ENCODE data around the gene SMPX.
"Not testable (repeated sequence)": the region's sequence is repeated elsewhere in the genome, so short reads cannot be mapped to it uniquely, and the experiment has no call there.

Gene SMPX
- total RNA-seq: 0 to 0.07 (median 0) reads per million in 18 experiments

DNA sequence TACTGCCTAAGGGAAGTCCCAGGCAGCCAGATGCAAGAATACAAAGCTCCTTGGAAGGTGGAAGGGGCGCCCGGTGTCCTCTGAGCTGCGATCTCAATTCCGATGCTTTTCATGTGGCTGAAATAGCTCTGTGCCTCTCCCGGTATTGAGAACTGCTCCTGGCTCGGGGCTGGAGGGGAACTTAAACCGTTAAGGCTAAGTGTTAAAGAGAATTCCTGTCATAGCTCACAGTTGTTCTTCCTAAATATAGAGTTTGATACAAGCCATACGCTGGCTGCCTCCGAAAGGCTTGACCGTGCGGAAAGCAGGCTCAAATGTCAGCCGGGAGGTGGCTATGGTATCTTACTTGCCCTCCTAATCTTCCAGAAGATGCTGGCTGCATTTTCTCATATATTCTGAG lies at the start of gene SMPX:
Gene SMPX, minus strand, starts transcription at position 157 of the 400 bp plus-strand sequence. CDS start 3,826 bp downstream, outside the sequence.
- DNase-seq: no peak

DNA sequence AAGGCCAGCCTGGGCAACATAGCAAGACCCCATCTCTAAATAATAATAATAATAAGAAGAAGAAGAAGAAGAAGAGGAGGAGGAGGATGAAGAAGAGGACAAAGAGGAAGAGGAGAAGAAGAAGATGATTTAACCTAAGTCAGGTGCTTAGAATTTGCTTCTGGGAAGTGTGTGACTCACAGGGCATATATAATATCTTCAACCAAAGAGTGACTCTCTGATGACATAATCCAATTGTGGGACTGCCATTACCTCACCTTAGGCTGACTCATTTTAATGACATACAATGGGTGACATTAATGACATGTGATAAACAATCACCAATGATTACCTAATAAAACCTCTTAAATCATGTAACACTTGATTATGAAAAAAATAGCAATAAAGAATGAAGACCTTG lies 48.8 kb upstream of the SMPX start:
- peak; percentile 19 to 23 for DNase-seq

DNA sequence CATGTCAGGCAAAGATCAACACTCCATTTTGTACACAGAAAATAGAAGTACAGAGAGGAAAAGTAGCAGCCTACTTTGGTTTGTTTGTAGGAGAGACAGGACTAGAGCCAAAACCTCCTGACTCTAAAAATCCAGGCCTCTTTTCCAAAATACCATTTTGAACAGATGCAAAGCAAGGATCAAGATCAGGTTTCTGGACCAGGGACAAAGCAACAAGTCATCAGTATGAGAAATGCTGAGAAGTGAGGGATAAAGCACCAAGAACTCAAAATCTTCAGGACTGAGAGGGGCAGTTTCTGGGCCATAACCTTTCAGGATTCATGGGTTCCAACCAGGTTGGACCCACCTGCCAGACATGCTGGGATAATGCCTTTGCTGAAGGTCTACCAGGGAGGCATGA lies 44.9 kb upstream of the SMPX start:
- DNase-seq: no peak

DNA sequence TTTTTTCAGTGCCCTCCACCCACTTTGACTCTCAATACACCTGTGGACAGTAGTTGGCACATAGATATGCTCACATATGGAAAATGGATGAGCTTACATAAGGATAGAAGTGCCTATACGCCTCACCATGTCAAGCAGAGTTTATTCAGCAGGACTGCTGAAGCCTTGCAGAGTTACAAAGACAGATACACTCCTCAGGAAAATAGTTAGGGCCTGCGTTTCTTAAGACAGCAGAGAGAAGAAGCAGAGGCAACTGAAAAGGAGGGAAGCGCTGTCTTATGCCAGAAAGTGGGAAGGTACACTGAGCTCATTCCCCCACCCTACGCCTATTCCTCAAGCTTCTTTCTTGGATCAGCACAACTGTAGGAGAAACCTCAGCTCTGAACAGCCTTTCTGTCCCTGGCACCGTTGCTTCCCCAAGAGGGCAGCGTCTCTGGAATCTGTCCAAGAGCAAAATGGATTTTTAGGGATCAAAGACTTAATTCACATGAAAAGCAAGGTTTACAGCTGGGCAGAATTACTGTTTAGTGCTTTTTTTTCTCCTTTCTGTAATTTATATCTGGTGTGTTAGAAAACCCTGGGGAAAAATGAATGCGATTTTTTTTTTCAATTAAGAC lies 44.2 kb upstream of the SMPX start:
- no peak for DNase-seq

DNA sequence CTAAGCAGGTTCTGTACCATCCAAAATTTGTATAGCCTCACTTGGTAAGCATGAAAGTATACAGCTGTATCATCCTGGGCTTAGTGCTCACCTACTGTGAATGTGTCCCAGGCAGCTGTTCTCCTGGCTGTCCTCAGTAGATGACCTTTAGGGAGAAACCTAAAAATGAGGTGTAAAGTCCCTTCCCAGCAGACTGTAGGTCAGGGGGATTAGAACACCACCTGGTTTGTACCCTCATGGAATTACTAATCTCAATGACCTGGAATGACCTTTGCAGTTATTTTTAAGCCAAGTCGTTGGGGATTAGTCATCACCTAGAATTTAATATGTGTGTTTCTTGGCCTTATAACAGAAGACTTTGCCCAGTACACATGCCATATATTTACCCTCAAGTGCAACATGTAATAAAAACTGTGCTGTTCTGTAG lies 42.4 kb upstream of the SMPX start:
- no peak for DNase-seq

DNA sequence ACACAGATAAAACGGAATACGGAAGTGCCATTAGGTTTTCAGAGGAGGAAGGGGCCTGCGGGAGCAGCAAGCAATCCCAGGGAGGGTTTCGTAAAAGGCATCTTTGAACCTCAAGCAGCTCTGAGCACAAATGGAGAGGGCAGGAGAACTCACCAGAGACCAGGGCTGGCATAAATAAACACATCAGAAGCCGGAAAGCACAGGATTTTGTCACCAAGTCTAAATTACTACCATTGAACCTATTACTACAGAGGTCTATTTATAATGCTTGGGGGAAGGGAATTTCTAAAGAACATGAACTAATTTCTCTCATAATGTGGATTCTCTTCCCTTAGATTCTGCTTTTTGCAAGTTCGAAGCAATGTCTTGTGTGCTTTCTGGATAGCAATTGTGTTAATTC lies 41.9 kb upstream of the SMPX start:
- DNase-seq: no peak

DNA sequence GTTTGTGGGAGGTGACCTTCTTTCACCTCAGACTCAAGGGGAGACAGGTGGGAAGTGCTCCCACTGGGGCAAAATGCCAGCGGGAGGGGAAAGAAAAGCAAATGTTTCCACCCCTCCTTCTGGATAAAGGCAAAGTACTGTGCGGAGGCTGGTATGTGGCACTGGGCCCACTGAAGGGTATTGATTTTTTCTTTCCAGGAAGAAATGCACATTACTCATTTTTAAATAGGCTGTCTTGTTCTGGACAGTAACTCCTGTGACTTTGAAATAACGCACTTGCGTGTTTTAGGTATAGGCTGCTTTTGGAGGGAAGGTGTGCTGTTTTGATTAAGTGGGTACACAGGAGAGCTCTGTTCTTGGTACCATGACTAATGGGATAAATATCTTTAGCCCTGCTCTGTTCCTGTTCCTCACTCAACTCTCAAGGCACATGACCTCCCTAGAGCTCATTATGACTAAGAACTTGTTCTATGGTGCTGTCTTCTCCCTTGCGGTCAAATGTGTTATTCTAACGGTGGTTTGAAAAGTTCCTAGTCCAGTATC lies 40.8 kb upstream of the SMPX start:
- no peak for DNase-seq

DNA sequence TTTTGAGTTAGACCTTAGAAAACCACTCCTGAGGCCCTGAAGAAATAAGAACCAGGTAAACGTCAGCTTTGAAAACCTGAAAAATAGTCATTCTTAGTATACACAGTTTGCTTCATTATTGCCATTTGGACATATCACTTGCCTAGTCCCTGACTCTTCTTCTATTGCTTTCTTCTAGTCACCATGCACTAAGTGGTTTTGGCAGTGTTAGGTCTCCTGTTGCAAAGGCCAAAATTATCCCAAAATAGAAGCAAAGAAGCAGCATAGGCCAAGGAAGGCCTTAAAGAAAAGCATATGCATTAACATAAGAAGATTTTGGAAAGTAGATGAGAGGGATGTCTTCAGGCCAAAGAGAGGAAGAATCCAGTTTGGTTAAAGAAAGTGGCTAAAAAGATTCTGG lies 24.1 kb upstream of the SMPX start:
- DNase-seq: no peak

DNA sequence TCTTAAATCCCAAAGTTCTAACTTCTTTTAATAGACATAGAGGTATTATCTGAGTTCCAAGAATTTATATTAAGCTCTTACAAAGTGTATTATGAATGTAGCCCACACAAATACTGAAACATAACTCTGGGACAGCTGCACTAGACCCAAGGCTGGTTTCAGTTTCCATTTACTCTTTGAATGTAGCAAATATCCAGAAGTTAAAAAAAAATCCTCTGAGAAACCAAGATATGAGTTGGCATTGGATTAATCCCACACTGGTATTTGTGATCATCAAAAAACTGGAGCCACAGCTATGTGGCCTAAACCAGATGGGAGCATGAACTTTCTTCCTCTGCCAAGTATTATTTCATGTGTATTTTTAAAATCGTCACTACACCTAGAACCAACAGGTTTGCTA lies 23.6 kb upstream of the SMPX start:
- DNase-seq: no peak

DNA sequence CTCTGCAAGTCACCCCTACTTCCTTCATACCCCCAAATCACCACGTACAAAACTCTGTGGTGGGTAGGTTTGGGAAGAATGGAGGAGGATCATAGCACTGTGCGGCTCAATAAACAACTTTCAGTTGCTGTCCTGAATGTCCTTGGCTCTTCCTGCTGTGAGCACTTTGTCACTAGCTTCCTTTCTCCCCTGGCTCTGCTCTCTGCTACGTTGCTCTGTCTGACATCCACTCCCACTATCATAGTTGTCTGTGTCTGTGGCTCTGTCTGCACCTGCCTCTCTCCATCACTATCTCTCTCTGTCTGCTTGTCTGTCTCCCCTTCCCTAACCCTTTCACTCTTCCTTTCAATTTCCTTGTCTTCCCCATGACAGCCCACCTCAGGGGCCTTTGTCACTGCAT lies 21.2 kb upstream of the SMPX start:
- DNase-seq: no peak

DNA sequence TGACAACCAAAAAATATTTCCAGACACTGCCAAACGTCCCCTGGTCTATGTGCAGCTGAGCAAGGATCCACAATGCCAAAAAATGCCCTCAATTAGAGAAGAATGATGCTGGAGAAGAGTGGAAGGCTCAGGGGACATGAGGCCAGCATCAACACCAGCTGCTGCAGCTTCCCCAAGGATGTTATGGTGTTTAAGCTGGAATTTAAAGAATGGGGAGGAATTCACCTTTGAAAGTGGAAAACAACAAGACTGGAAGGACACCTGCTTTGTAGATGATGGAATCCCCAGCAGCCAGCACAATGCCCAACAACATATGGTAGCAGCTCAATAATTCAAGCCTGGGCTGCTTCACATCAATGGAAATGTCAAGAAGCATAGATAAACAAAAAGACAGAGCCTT lies 20.3 kb upstream of the SMPX start:
- DNase-seq: no peak

DNA sequence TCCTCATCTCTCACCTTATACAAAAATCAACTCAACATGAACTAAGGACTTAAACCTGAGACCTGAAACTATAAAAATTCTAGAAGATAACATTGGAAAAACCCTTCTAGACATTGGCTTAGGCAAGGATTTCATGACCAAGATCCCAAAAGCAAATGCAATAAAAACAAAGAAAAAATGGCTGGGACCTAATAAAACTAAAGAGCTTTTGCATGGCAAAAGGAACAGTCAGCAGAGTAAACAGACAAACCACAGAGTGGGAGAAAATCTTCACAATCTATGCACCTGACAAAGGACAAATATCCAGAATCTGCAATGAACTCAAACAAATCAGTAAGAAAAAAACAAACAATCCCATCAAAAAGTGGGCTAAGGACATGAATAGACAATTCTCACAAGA lies 17.2 kb upstream of the SMPX start:
- DNase-seq: not testable (repeated sequence)

DNA sequence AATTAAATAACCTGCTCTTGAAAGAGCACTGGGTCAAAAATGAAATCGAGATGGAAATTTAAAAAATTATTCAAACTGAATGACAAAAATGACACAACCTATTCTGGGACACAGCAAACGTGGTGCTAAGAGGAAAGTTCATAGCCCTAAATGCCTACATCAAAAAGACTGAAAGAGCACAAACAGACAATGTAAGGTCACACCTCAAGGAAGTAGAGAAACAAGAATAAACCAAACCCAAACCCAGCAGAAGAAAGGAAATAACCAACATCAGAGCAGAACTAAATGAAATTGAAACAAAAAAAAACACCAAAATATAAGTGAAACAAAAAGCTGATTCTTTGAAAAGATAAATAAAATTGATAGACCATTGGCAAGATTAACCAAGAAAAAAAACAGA lies 15.1 kb upstream of the SMPX start:
- not testable (repeated sequence) for DNase-seq

DNA sequence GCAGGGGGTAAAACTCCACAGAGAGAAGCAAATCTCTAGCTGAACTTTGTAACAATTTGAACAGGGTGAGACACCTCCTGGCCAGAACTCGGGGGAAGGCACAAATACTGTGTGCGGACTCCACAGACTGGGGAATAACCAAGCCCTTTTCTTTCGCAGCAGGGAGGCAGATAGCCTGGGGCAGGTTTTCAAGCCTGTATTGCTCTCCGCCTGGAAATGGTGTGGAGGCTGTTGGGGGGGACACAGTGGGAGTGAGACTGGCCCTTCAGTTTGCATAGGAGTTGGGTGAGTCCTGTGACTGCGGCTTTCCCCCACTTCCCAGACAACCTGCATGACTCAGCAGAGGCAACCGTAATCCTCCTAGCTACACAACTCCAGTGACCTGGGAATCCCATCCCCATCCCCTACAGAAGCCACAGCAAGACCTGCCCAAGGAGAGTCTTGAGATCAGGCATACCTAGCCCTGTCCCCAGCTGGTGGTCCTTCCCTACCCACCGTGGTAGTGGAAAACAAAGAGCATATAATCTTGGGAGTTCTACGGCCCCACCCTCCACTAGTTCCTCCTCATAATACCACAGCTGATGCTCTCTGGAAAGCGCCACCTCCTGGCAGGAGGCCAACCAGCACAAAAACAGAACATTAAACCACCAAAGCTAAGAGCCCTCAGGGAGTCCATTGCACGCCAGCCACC lies 12.9 kb upstream of the SMPX start:
- DNase-seq: no peak

DNA sequence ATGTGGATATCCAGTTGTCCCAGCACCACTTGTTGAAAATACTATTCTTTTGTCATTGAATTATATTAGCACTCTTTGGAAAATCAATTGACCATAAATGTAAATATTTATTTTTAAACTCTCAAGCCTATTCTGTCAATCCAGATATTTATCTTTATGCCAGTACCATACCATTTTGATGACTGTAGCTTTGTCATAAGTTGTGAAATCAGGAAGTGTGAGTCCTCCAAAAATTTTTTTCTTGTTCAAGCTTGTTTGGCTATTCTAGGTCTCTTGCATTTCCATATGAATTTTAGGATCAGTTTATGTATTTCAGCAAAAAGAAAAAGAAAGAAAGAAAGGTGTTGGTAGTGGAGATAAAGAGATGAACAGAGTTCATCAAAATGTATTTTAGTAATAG lies 8.2 kb upstream of the SMPX start:
- no peak for DNase-seq

DNA sequence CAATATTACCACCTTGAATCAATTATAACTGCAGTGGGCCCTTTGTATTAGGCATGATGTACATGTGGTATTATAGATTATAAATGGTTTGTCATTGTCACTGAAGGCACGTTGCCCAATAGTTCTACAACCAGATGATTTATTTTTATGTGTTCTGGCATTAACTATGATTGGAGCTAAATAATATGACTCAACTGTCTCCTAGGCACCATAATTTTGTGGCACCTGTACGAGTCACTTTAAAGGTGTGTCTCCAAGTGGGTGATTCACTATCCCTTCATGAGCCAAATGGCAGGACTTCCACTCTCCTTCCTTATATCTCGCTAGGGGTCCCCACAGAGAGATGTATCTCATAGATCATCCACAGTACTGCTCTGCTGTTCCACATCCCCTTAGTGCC lies 6.1 kb upstream of the SMPX start:
- DNase-seq: no peak

DNA sequence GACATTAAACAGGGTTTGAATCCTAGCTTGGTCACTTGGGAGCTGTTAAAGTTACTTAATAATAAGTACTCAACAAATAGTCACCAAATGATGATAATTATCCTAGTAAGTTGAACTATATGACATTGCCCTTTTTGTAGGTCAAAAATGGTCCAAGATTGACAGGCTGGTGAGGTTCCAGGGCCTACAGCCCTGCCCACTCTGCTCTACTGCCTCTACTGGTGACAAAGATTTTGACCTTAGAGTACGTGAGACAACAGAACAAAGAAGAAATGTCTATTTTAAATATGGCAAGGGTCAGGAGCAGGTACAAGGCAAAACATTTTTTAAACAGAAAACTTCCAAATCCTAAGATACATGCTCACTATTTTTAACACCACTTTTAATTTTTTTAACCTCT lies 572 bp upstream of the SMPX start:
- DNase-seq: no peak

DNA sequence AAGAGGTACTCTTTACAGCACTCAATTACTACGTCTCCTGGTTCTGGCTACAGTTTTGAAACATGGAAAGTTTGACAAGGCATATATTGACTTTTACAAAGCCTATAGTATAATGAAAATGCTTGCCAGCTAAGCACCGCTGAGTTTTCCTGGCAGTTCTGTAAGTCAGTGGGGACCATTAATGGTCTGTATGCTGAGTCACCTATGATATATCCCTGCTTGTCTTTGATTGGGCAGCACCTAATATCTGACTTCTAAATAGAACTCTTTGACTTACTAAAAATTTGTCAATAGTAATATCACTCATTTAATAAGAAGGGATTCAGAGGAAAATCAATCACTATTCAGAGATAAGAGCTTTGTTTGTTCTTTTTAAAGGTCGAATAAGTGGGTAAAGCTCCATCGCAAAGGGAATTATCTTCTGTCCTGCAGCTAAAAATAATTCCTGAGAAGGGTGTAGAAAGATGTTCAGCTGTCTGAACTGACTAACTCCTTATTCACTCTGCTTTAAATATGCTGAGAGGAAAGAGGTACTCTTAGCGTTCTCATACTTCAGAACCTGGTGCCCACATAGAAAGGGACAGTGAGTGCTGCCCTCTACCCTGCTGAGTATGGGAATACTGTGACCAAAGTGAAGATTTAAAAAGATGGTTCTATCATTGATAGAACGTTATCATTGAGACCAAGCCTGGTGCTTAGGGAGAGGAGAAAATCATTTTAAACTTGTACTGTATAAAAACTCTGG lies 959 bp downstream of the SMPX start:
- no peak for DNase-seq

DNA sequence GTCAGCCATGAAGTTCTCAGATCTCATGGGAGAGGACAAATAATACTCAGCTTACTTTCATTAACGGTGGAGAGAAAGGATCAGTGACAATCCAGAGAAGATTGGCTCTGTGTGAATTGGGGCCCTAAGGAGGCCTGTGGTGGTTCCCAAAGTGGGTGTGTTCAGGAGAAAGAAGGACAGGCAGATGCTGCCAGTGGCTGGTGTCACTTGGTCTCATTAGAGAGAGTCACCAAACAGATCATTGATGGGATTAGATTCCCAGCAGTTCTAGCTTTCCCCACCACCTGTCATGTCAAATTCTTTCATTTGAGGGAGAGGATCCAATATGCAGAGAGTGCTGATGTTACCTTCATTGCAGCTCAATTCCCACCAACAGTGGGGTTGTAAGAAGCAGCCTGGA lies 8.0 kb downstream of the SMPX start:
- DNase-seq: no peak

DNA sequence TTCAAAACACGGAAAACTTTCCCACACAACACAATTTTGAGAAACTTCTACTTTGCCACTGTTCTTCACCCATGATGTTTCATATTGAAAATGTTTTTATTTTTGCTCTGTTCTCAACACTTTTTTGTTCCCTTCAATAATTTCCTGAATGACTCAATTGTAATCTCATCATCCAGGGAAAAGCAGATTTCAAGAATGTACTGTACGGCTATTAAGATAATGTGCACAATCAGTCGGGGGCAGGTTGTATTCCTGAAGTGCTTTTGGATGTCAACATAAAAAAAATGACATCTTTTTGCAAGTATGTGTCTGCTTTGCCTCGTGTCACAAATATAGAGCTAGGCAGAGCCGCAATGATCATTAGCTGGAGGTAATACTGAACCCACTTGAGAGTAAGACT lies 9.7 kb downstream of the SMPX start:
- DNase-seq: no peak

DNA sequence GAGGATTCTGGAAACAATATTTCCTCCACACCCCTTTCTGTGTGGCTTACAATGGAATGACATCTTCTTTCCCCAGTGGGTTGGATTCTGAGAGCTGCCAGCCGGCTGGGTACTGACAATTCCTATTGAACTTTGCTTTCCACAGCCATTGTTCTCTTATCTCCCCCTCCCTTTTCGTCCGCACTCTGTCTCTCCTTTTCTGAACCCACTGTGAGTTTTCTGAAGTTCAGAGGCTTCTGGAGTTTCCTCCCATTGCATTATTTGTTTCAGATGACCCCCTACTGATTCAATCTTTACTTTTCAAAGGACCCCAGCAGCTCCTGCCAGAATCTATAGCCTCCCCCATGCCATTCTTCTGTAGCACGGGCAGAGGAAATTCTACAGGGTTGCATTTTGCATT lies 10.4 kb downstream of the SMPX start:
- DNase-seq: no peak

DNA sequence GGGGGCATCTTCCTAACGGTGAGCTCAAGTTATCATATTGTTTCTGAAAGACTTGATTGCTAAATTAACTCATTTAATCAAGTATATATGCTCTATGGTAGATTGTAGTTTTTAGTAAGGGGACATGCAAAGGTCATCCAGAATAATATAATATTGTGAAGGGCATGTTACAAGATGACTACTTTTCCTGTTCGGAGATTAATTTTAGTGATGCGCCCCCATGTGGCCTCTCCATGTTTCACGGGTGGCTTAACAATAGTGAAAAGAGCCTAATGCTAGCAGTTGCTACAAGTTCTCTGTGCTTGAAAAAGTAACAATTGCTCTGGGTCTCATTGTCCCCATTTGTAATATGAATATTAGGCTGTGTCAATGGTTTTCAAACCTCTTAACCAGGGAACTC lies 12.2 kb downstream of the SMPX start:
- peak; percentile 9 to 24 for DNase-seq

DNA sequence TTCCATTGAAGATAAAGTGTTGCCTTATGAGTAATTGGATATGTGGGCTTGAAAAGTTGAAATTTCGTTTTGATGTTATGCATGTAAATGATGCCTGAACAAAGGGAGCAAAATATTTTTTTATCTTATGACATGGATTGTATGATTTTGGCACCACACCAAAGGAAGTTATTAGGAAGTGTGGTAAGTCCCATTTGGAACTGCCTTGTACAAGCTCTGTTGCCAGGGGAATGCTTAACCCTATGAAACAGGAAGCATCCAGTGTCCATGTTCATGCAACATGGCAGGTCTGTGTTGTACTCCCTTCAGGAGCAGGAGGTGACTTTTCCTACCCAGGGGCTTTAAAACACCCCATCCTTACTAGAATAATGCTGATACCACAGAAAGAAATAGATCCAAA lies 13.2 kb downstream of the SMPX start:
- no peak for DNase-seq

DNA sequence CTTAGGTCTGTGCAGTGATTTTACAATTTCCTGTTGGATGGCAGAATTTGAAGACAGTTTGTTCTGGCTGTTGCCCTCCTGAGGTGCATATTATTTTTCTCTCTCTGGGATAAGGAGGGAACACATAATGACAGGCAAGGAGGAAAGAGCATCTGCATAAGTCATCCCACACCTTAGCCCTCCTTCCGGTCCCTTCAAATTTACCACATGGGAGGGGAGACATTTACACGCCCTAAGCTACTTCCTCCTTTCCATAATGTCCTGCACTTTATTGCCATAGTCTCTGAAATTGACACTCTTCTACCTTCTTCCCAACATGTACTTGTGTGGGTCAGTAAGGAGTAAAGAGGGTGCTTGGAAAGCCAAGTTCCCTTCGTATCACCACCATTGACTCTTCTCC lies 13.9 kb downstream of the SMPX start:
- DNase-seq: no peak

Data from inflammatory macrophage (primary cell).